GM23338 (cell line): ENCODE results near the gene APLNR. TPM values are rescaled to one million over a fixed set of nuclear protein-coding genes. Genes with fewer than 3 reads are reported as not detected.

Experiments
- ATAC-seq: fragments of 200-7000 bp; cut with Tn5 transposase; 3 replicates; pipeline ENCODE4 v1.9.1; 2020
- DNase-seq: peaks from one replicate; pipeline ENCODE4 v3.0.0-alpha.2; 2015; ENCODE audit warnings: low spot score
- H2AFZ ChIP-seq: fragments of 200-600 bp; sonication (generic); 2 replicates; pipeline ENCODE4 v1.8.0; 2016; ENCODE audit warnings: antibody characterized with exemption, mild to moderate bottlenecking, moderate library complexity
- H3F3A ChIP-seq: fragments of 200-600 bp; sonication (generic); replicated peaks from 2 replicates; pipeline ENCODE4 v1.8.0; 2017; ENCODE audit warnings: antibody characterized with exemption, mixed run types, low read depth
- H3K27ac ChIP-seq: fragments of 200-600 bp; sonication (generic); 2 replicates; pipeline ENCODE4 v1.6.1; 2016; ENCODE audit warnings: low read depth
- H3K27me3 ChIP-seq: fragments of 200-600 bp; sonication (generic); 2 replicates; pipeline ENCODE4 v1.8.0; 2016; ENCODE audit warnings: mild to moderate bottlenecking, mixed run types, moderate library complexity; ENCODE audit not compliant: insufficient read depth
- H3K36me3 ChIP-seq: fragments of 200-600 bp; sonication (generic); 2 replicates; pipeline ENCODE4 v1.8.0; 2016; ENCODE audit warnings: mild to moderate bottlenecking; ENCODE audit not compliant: insufficient read depth
- H3K4me1 ChIP-seq: fragments of 200-600 bp; sonication (generic); 2 replicates; pipeline ENCODE4 v1.8.0; 2016; ENCODE audit warnings: mild to moderate bottlenecking, moderate library complexity; ENCODE audit not compliant: insufficient read depth
- H3K4me2 ChIP-seq: fragments of 200-600 bp; sonication (generic); 2 replicates; pipeline ENCODE4 v1.7.1; 2017; ENCODE audit warnings: mixed run types
- H3K4me3 ChIP-seq: fragments of 200-600 bp; sonication (generic); 2 replicates; pipeline ENCODE4 v1.6.1; 2016; ENCODE audit warnings: mixed run types
- H3K79me2 ChIP-seq: fragments of 200-600 bp; sonication (generic); replicated peaks from 2 replicates; pipeline ENCODE4 v1.8.0; 2017; ENCODE audit warnings: mild to moderate bottlenecking; ENCODE audit not compliant: insufficient read depth
- H3K9me2 ChIP-seq: fragments of 200-600 bp; sonication (generic); 2 replicates; pipeline ENCODE4 v1.8.0; 2017; ENCODE audit not compliant: insufficient read depth
- H4K20me1 ChIP-seq: fragments of 200-600 bp; sonication (generic); replicated peaks from 2 replicates; pipeline ENCODE4 v1.8.0; 2017; ENCODE audit warnings: mild to moderate bottlenecking; ENCODE audit not compliant: insufficient read depth
- H3K27ac Mint-ChIP-seq: 2 replicates; pipeline ENCODE4 v1.8.0; 2020; ENCODE audit warnings: inconsistent platforms, mild to moderate bottlenecking, moderate library complexity, mixed read lengths
- H3K27me3 Mint-ChIP-seq: 3 replicates; pipeline ENCODE4 v1.8.0; 2022; ENCODE audit warnings: low read depth, mild to moderate bottlenecking, moderate library complexity, mixed read lengths, inconsistent platforms; ENCODE audit not compliant: insufficient read depth, poor library complexity
- H3K36me3 Mint-ChIP-seq: 3 replicates; pipeline ENCODE4 v1.8.0; 2021; ENCODE audit warnings: low read depth, mild to moderate bottlenecking, inconsistent platforms, moderate library complexity, mixed read lengths
- H3K4me1 Mint-ChIP-seq: 3 replicates; pipeline ENCODE4 v1.8.0; 2020; ENCODE audit warnings: mild to moderate bottlenecking, inconsistent platforms, mixed read lengths
- H3K4me3 Mint-ChIP-seq: 3 replicates; pipeline ENCODE4 v1.8.0; 2021; ENCODE audit warnings: moderate library complexity, mild to moderate bottlenecking, inconsistent platforms, mixed read lengths
- H3K9me3 Mint-ChIP-seq: 3 replicates; pipeline ENCODE4 v1.8.0; 2020; ENCODE audit warnings: moderate library complexity, mild to moderate bottlenecking, inconsistent platforms, mixed read lengths
- CREB1 ChIP-seq: fragments of 250-450 bp; sonication (Bioruptor Pico); IDR thresholded peaks from 2 replicates; pipeline ENCODE4 v1.5.0; 2020; ENCODE audit warnings: low read depth, mild to moderate bottlenecking, moderate library complexity
- CTCF ChIP-seq, 2 experiments: fragments of 200-600 bp in 1 of 2; sonication (generic) in 1 of 2; conservative IDR thresholded peaks; 2 replicates each; pipeline versions ENCODE4 v1.5.1 to v1.6.1; 2016 to 2017; ENCODE audit warnings: antibody characterized with exemption in 2 of 2, low read depth in 2 of 2, mild to moderate bottlenecking in 2 of 2, moderate library complexity in 1 of 2
- ETS1 ChIP-seq: IDR thresholded peaks from 2 replicates; pipeline ENCODE4 v1.6.1; 2016; ENCODE audit warnings: antibody characterized with exemption
- EZH2 ChIP-seq: fragments of 200-600 bp; sonication (generic); IDR thresholded peaks from one replicate; pipeline ENCODE4 v1.8.0; 2017; ENCODE audit warnings: antibody characterized with exemption, mild to moderate bottlenecking, low read depth; ENCODE audit not compliant: unreplicated experiment
- EZH2phosphoT487 ChIP-seq: fragments of 200-600 bp; sonication (generic); IDR thresholded peaks from one replicate; pipeline ENCODE4 v1.8.1; 2018; ENCODE audit warnings: antibody characterized with exemption; ENCODE audit not compliant: unreplicated experiment
- JUNB ChIP-seq: IDR thresholded peaks from one replicate; pipeline ENCODE4 v1.6.1; 2016; ENCODE audit warnings: antibody characterized with exemption; ENCODE audit not compliant: unreplicated experiment
- NANOG ChIP-seq: IDR thresholded peaks from 2 replicates; pipeline ENCODE4 v1.6.1; 2016; ENCODE audit warnings: antibody characterized with exemption, borderline replicate concordance
- POLR2AphosphoS5 ChIP-seq: IDR thresholded peaks from 2 replicates; pipeline ENCODE4 v1.6.1; 2016; ENCODE audit warnings: antibody characterized with exemption, low read depth
- REST ChIP-seq: IDR thresholded peaks from one replicate; pipeline ENCODE4 v1.6.1; 2018; ENCODE audit warnings: antibody characterized with exemption; ENCODE audit not compliant: unreplicated experiment
- STAT1 ChIP-seq: IDR thresholded peaks from one replicate; pipeline ENCODE4 v1.6.1; 2016; ENCODE audit warnings: antibody characterized with exemption; ENCODE audit not compliant: unreplicated experiment
- ZNF114 ChIP-seq: fragments of 250-450 bp; sonication (Bioruptor Pico); IDR thresholded peaks from 2 replicates; pipeline ENCODE4 v1.5.0; 2020; ENCODE audit warnings: mild to moderate bottlenecking, moderate library complexity
- ZNF331 ChIP-seq: fragments of 250-450 bp; sonication (Bioruptor Pico); IDR thresholded peaks from 2 replicates; pipeline ENCODE4 v1.5.0; 2020; ENCODE audit warnings: low read depth, mild to moderate bottlenecking, moderate library complexity
- ZNF462 ChIP-seq: fragments of 250-450 bp; sonication (Bioruptor Pico); IDR thresholded peaks from 2 replicates; pipeline ENCODE4 v1.5.0; 2020; ENCODE audit warnings: mild to moderate bottlenecking, moderate library complexity
- polyA plus RNA-seq: library from polyadenylated mRNA; unstranded; fragments of >200 nt; fragmentation: Nextera tagmentation; extraction: Ambion mirVana; gene quantifications from 2 replicates; pipeline ENCODE4 v1.2.1, GENCODE V29; 2016
- total RNA-seq: library from RNA; depleted of rRNA; stranded (reverse); fragments of >200 nt; shearing (Covaris generic); gene quantifications from 2 replicates; pipeline ENCODE4 v1.2.3, GENCODE V29; 2014

Gene APLNR
- total and polyA plus RNA-seq, 2 experiments from 2014 or later, result 0.10 TPM; not detected in 1

- Histone ChIP-seq H3K27ac (no peak overlapping the region), H3F3A (no peaks in the 10 kb centered on the region), H3K4me1 (no peaks in the 10 kb centered on the region), H3K9me2 (peaks cover 16% of the 10 kb centered on the region; the same call in 1 of the 2 replicates), H2AFZ (peak overlapping the region; percentile 95), H3K27me3 (no peaks in the 10 kb centered on the region), H3K79me2 (no peaks in the 10 kb centered on the region), H4K20me1 (no peaks in the 10 kb centered on the region), H3K36me3 (no peaks in the 10 kb centered on the region), H3K4me3 (no peak overlapping the region), H3K4me2 (no peak overlapping the region)
- ATAC-seq (no peak), DNase-seq (no peak)
- Mint-ChIP-seq H3K4me1 (peaks cover 10% of the 10 kb centered on the region; the same call in 2 of the 3 replicates), H3K27me3 (peaks cover 3% of the 10 kb centered on the region), H3K36me3 (no peaks in the 10 kb centered on the region), H3K27ac (no peak overlapping the region), H3K4me3 (no peak overlapping the region), H3K9me3 (no peaks in the 10 kb centered on the region; the same call in 2 of the 3 replicates)
- TF ChIP-seq CTCF (conservative IDR thresholded peaks at IDR 0.05; ENCODE audit: low read depth in 2 of 2) (no peak), JUNB (no peak), CREB1 (CRISPR knock-in tag) (no peak), EZH2 (no peak), ZNF331 (CRISPR knock-in tag) (no peak), POLR2AphosphoS5 (no peak), ZNF114 (no peak), NANOG (no peak), ETS1 (no peak), STAT1 (no peak), REST (no peak), EZH2phosphoT487 (no peak), ZNF462 (CRISPR knock-in tag) (no peak)
Observed at GRCh38 chr11:57231539-57232253, 5.4 kb downstream of the APLNR start.
